Activated CD4-positive, alpha-beta T cell treated with anti-CD3 and anti-CD28 coated beads for 36 hours (primary cell): ENCODE data around the gene TMEM179. TPM values are rescaled to one million over a fixed set of nuclear protein-coding genes. Genes with fewer than 3 reads are reported as not detected.

ENCODE experiments used
- ATAC-seq: fragments of 200-7000 bp; cut with Tn5 transposase; one replicate; pipeline ENCODE4 v1.10.0; 2021; ENCODE audit warnings: mild to moderate bottlenecking, moderate library complexity
- CTCF ChIA-PET: fragments of 350-600 bp; sonication (Branson Sonifier 250); formaldehyde crosslinking; loops from one replicate; lab custom pipeline; 2021; ENCODE audit warnings: antibody characterized with exemption; lab: Charles Lee
- POLR2A ChIA-PET: fragments of 350-600 bp; sonication (Branson Sonifier 250); formaldehyde crosslinking; loops from one replicate; lab custom pipeline; 2021; ENCODE audit warnings: antibody characterized with exemption, inconsistent platforms; lab: Charles Lee
- DNase-seq: peaks from one replicate; pipeline ENCODE4 v3.0.0-alpha.2; 2020
- H3K27ac Mint-ChIP-seq: one replicate; pipeline ENCODE4 v1.8.0; 2021; ENCODE audit warnings: mixed read lengths
- H3K27me3 Mint-ChIP-seq: one replicate; pipeline ENCODE4 v1.8.0; 2021; ENCODE audit warnings: mixed read lengths
- H3K36me3 Mint-ChIP-seq: one replicate; pipeline ENCODE4 v1.8.0; 2021; ENCODE audit warnings: low read depth, mixed read lengths
- H3K4me1 Mint-ChIP-seq: one replicate; pipeline ENCODE4 v1.8.0; 2021; ENCODE audit warnings: mixed read lengths
- H3K4me3 Mint-ChIP-seq: one replicate; pipeline ENCODE4 v1.8.0; 2021; ENCODE audit warnings: mild to moderate bottlenecking, moderate library complexity, mixed read lengths
- H3K9me3 Mint-ChIP-seq: one replicate; pipeline ENCODE4 v1.8.0; 2021; ENCODE audit warnings: low read depth, mixed read lengths
- intact Hi-C, 2 experiments: fragments of 100-400 bp; cut with DNase I in 1 of 2; cut with micrococcal nuclease in 1 of 2; formaldehyde crosslinking; loops; one replicate each; pipeline versions ENCODE4 v1.14.2 to v1.15.1; 2022 to 2024; cut with DNase I, micrococcal nuclease
- total RNA-seq, 2 experiments: library from RNA; stranded (reverse); gene quantifications; one replicate each; pipeline ENCODE4 v1.2.3, GENCODE V29; 2021

Gene TMEM179
- total RNA-seq, 2 experiments from 2014 or later = 0.32 TPM; not detected in 1

DNA sequence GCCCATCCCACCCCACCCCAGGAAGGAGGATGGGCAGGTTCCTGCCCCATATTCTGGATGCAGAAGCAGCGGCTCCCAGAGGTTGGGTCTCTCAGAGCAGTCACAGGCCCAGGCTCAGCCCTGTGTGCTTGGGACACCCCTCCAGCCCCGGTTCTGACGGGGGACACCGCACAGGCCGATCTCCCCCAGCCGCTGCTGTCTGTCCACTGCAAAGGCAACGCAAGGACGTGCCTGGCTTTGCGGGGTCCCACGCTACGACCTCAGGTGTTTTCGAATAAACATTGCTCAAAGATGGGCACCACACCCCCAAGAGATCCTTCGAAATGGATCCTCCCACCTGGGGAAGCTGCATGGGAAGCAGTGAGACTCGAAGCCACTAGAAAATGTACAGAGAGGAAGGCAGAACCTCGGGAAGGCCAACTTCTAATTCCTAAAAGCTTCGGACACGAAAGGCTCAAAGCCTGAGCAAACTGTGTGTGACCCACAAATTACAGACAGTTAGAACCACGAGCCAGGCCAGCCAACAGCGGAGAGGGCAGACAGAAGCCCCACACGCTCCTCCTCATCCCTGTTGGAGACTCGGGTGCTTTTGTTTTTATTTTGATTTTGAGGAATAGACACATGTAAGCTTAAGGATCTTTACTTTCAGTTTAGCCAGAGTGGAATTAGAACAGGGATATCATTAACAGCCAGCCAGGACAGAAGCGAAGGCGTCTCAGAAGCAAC is 14.2 kb downstream of the TMEM179 start:
- H3K36me3 Mint-ChIP-seq = no peaks in the 10 kb centered on the region
- ChIA-PET POLR2A (no interaction called here), CTCF (no interaction called here)
- H3K4me3 Mint-ChIP-seq = no peak overlapping the region
- no peaks in the 10 kb centered on the region for H3K4me1 Mint-ChIP-seq
- intact Hi-C loops = no loop called here
- H3K27me3 Mint-ChIP-seq = peaks cover 6% of the 10 kb centered on the region
- ATAC-seq = no peak
- no peak for DNase-seq
- no peak overlapping the region for H3K27ac Mint-ChIP-seq
- H3K9me3 Mint-ChIP-seq = no peaks in the 10 kb centered on the region

GRCh38 chr14:104589338-104590195 is 15.0 kb downstream of the TMEM179 start:
- DNase-seq (no peak), ATAC-seq (no peak)
- POLR2A ChIA-PET = no interaction called here
- no peaks in the 10 kb centered on the region for H3K36me3 Mint-ChIP-seq
- H3K4me1 Mint-ChIP-seq = no peaks in the 10 kb centered on the region
- H3K4me3 Mint-ChIP-seq = no peak overlapping the region
- CTCF ChIA-PET = no interaction called here
- peaks cover 6% of the 10 kb centered on the region for H3K27me3 Mint-ChIP-seq
- intact Hi-C loops = no loop called here
- H3K9me3 Mint-ChIP-seq = no peaks in the 10 kb centered on the region
- H3K27ac Mint-ChIP-seq = no peak overlapping the region

- H3K4me3 Mint-ChIP-seq = no peak overlapping the region
- ATAC-seq = no peak
- ChIA-PET POLR2A (no interaction called here), CTCF (no interaction called here)
- intact Hi-C loops = no loop called here
- no peaks in the 10 kb centered on the region for H3K4me1 Mint-ChIP-seq
- H3K27me3 Mint-ChIP-seq = peaks cover 11% of the 10 kb centered on the region
- H3K36me3 Mint-ChIP-seq = no peaks in the 10 kb centered on the region
- no peak for DNase-seq
- no peak overlapping the region for H3K27ac Mint-ChIP-seq
- H3K9me3 Mint-ChIP-seq = no peaks in the 10 kb centered on the region
Observed at GRCh38 chr14:104588066-104588857, 16.3 kb downstream of the TMEM179 start.

DNA sequence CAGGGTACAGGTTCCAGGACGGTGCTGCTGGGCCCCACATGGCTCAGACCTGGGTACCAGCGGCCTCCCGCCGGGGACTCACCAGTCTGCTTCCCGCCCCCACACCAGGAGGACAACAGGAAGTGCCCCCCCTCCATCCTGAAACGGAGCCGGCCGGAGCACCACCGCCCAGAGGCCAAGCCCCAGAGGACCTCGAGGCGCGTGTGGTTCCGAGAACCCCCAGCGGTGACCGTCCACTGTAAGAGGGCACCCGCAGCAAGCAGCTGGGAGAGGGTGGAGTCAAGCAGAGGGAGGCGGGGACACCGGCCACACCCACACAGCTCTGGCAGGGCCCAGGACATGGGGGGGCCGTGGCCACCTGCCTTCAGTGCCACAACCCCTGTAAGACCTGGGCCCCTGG is 16.9 kb downstream of the TMEM179 start:
- Mint-ChIP-seq H3K9me3 (no peaks in the 10 kb centered on the region), H3K4me3 (no peak overlapping the region), H3K36me3 (no peaks in the 10 kb centered on the region), H3K27ac (no peak overlapping the region), H3K27me3 (peaks cover 11% of the 10 kb centered on the region), H3K4me1 (no peaks in the 10 kb centered on the region)
- DNase-seq (no peak), ATAC-seq (no peak)
- ChIA-PET CTCF (no interaction called here), POLR2A (no interaction called here)
- intact Hi-C loops = no loop called here

DNA sequence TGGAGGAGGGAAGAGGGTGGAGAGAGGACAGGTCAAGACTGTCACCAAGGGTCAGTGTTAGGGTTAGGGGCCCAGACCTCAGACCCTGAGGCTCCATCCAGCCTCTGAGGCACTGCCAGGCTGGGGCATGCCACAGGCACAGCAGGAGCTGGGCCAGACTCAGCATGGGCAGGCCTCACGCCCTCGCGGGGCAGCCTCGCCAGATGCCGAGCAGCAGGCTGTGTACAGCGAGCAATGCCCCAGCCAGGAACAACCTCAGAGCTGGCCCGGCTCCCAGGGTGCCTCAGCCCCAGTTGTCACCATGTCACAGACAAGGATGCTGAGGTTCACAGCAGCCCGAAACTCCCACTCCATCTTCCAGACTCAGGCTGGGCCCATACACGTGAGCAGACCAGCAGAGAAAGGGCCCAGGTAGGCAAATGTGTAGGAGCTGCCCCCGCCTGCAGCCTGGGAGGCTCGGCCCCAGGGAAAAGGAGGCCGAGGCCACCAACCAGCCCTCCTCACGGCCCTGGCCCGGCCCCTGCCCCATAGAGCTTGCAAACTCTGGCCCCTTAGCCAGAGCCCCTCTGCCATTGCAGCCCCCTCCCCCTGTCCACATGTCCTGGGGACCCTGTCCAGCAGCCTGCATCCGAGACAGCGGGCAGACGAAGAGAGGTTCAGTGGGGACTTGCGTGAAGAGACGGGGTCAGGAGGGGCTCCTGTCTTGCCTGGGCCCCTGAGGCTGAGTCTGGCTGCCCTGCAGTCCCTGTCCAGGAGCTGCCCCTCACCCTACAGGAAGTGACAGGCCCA is 17.5 kb downstream of the TMEM179 start:
- no peak overlapping the region for H3K4me3 Mint-ChIP-seq
- H3K27ac Mint-ChIP-seq = no peak overlapping the region
- no peaks in the 10 kb centered on the region for H3K9me3 Mint-ChIP-seq
- POLR2A ChIA-PET = no interaction called here
- peaks cover 6% of the 10 kb centered on the region for H3K27me3 Mint-ChIP-seq
- CTCF ChIA-PET = interaction anchor here (0.6 kb wide), 1 partner anchor 51 kb away, joined by 3 read pairs; no protein-coding TSS in a partner anchor
- no peaks in the 10 kb centered on the region for H3K36me3 Mint-ChIP-seq
- H3K4me1 Mint-ChIP-seq = no peaks in the 10 kb centered on the region
- intact Hi-C loops = no loop called here
- DNase-seq (no peak), ATAC-seq (no peak)

GRCh38 chr14:104585966-104586697 is 18.4 kb downstream of the TMEM179 start:
- Mint-ChIP-seq H3K27ac (no peak overlapping the region), H3K9me3 (no peaks in the 10 kb centered on the region), H3K27me3 (peaks cover 6% of the 10 kb centered on the region), H3K4me3 (no peak overlapping the region), H3K36me3 (no peaks in the 10 kb centered on the region), H3K4me1 (no peaks in the 10 kb centered on the region)
- ChIA-PET POLR2A (no interaction called here), CTCF (interaction anchor here (0.6 kb wide), 1 partner anchor 52 kb away, joined by 3 read pairs; no protein-coding TSS in a partner anchor)
- intact Hi-C loops = no loop called here
- ATAC-seq = no peak
- no peak for DNase-seq

DNA sequence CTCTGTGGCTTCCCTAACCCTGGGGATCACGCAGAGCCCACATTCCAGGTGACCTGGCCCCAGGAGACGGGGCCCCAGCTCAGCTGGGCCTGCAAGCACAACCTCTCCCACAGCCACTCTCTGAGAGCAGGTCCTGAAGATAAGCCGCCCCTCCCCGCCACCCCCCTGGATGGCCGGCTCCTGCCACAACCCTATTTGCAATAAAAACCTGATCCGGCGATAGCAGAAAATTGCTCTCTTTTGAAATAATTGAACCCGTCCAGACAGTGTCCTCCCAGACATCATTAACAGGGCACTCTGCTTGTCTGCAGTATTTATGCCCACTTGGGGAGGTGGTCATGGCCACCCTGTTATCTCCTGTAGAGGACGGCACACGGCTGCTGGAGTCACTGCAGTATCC is 20.0 kb downstream of the TMEM179 start:
- intact Hi-C loops = no loop called here
- Mint-ChIP-seq H3K4me3 (no peak overlapping the region), H3K27ac (no peak overlapping the region), H3K9me3 (no peaks in the 10 kb centered on the region), H3K36me3 (no peaks in the 10 kb centered on the region), H3K4me1 (no peaks in the 10 kb centered on the region), H3K27me3 (peaks cover 6% of the 10 kb centered on the region)
- DNase-seq (no peak), ATAC-seq (no peak)
- POLR2A ChIA-PET = no interaction called here
- CTCF ChIA-PET = no interaction called here

DNA sequence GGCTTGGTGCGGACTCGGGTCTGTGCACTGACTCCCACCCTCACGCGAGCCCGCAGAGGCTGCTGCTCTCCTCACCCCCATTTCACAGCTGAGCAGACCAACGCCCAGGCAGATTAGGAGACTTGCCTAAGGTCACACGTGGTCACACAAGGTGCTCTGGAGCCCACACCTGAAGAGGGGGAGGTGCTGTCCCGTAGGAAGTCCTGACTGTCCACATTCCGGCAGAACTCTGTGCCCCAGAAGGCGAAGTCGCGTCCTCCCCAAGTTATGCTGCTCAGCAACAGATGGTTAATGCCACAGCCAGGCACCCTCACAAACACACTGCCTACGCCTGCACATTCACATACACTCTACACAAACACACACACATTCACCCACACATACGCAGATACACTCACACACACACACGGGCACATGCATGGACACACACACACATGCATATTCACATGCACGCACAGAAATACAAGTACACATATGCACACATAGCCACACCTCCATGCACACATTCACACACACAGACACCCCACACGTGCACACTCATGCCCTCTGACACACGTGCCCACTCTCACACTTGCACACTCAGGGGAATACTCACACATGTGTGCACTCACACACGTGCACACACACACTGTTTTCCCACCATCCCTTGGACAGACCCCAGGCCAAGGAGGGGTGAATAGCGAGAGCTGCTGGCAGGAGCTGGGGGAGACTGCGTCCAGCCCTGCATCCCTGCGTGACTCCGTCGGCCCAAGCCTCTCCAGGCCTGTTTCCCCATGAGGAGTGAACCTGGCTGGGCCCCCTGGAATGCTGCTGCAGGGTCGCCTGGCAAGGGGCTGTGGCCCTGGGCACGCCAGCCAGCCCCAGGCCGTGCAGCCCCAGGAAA is 20.9 kb downstream of the TMEM179 start:
- ChIA-PET POLR2A (no interaction called here), CTCF (no interaction called here)
- ATAC-seq (no peak), DNase-seq (no peak)
- Mint-ChIP-seq H3K9me3 (no peaks in the 10 kb centered on the region), H3K27ac (no peak overlapping the region), H3K4me1 (no peaks in the 10 kb centered on the region), H3K27me3 (peaks cover 6% of the 10 kb centered on the region), H3K4me3 (no peak overlapping the region), H3K36me3 (no peaks in the 10 kb centered on the region)
- intact Hi-C loops = no loop called here

DNA sequence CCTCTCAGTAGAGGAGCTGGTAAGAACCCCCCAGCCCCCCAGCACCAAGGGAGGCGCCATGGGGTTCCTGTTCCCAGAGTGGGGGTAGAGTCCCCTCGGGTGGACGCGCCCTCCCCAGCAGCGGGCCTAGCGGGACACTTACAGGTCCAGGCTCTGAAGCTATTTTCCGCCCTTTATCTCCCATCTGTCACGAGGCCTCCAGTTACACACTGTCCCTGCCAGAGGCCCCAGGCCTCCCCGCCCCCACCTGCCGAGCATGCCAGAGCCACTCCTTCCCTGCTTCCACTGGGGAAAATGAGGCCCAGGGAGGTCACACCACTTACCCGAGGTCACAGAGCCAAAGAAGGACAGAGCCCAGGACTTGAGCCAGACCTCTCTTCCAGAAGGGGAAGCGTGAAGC is 21.9 kb downstream of the TMEM179 start:
- ChIA-PET POLR2A (no interaction called here), CTCF (no interaction called here)
- Mint-ChIP-seq H3K27ac (no peak overlapping the region), H3K36me3 (no peaks in the 10 kb centered on the region), H3K27me3 (peaks cover 6% of the 10 kb centered on the region), H3K9me3 (no peaks in the 10 kb centered on the region), H3K4me3 (no peak overlapping the region), H3K4me1 (no peaks in the 10 kb centered on the region)
- ATAC-seq (no peak), DNase-seq (no peak)
- intact Hi-C loops = no loop called here

- Mint-ChIP-seq H3K27me3 (peaks cover 6% of the 10 kb centered on the region), H3K4me1 (no peaks in the 10 kb centered on the region), H3K36me3 (no peaks in the 10 kb centered on the region), H3K9me3 (no peaks in the 10 kb centered on the region), H3K27ac (no peak overlapping the region), H3K4me3 (no peak overlapping the region)
- DNase-seq = no peak
- ATAC-seq = no peak
- ChIA-PET CTCF (no interaction called here), POLR2A (no interaction called here)
- intact Hi-C loops = no loop called here
Observed at GRCh38 chr14:104582005-104582404, 22.6 kb downstream of the TMEM179 start.
